ENCODE data around the gene CFAP46.

- TF ChIP-seq CTCF (conservative IDR thresholded peaks at IDR 0.05; ENCODE audit: low read length) (no peak), EZH2phosphoT487 (IDR thresholded peaks at IDR 0.05; ENCODE audit: borderline replicate concordance) (no peak)
Observed at GRCh38 chr10:132915411-132915810, 27.0 kb downstream of the CFAP46 start.
